Left cardiac atrium (tissue), 4 donors: ENCODE data around the gene SLC7A14. TPM values are rescaled to one million over a fixed set of nuclear protein-coding genes. Genes with fewer than 3 reads are reported as not detected.
A peak's percentile ranks its signal among the peaks of the same experiment; 100 is the strongest.

ENCODE experiments used
- ATAC-seq, 2 donors: fragments of 200-7000 bp; cut with Tn5 transposase; one replicate each; pipeline ENCODE4 v1.9.1; 2020; ENCODE audit warnings: mild to moderate bottlenecking in 2 of 2, moderate library complexity in 2 of 2
- DNase-seq: peaks from one replicate; pipeline ENCODE4 v3.0.0-alpha.2; 2020
- intact Hi-C, 2 donors: fragments of 100-400 bp; cut with DNase I; formaldehyde crosslinking; loops; one replicate each; pipeline versions ENCODE4 v1.14.1 to v1.15.1; 2022 to 2023
- total RNA-seq, 2 donors: library from RNA; stranded (reverse); fragmentation: NEBNext Ultra II Directional; extraction: Animal tissue kit (Norgen Biotek cat#: 25700); gene quantifications; one replicate each; pipeline ENCODE4 v1.2.1, GENCODE V29; 2021
- donor health status: DM: no; HTN: yes; CAD: no.
- donor health status: DM: no; HTN: yes; CAD: no; lungs with severe emphysema.
- donor health status: DM: yes; HTN: yes; CAD: no.
- donor health status: Dilated cardiomyopathy.

The SLC7A14 gene
- total RNA-seq, 2 donors from 2014 or later: 0.03 TPM; not detected in 1

GRCh38 chr3:170443457-170443856 is 142.4 kb downstream of the SLC7A14 start:
- ATAC-seq (no peak), DNase-seq (no peak)
- intact Hi-C loops: no loop called here

DNA sequence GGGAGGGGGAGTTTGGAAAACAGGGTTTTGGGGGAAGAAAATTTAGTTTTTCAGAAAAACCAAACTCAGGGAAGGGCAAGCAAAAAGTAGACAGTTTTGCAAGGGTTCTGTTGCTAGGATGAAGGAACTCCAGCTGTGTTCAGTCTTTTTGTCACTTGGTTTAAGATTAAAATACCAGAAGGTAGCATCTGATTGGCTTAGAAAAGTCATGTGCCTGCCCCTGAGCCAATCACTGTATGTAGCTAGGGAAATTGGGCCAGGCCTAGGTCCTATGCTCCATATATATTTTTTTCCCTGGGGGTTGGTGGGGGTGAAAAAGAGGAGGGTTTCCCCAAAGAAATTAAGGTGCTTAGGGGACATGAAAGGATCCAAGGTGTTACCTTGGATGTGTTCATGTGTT is 142.9 kb downstream of the SLC7A14 start:
- intact Hi-C loops: no loop called here
- DNase-seq: no peak
- no peak for ATAC-seq

DNA sequence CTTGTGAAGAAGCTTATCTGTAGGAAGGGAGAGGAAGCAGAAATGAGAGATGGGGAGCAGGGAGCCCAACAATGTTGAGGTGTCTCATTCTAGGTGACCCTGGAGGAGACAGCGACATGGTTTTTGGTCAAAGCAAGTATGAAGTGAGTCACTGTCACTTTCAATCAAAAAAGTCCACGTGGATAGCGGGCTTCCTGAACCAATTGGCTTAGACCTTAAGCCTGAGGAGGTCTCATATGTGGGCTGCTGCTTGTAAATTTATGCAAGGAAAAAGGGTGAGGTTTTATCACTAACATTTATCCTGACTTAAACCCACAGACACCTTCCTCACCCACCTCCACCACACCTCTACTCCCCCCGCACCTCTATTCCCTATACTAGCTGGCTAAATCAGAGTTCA is 144.5 kb downstream of the SLC7A14 start:
- ATAC-seq (no peak), DNase-seq (no peak)
- intact Hi-C loops: no loop called here

- DNase-seq (no peak), ATAC-seq (peak in 1 of 2 donors; percentile 56)
- intact Hi-C loops: no loop called here
Observed at GRCh38 chr3:170440344-170440743, 145.5 kb downstream of the SLC7A14 start.

DNA sequence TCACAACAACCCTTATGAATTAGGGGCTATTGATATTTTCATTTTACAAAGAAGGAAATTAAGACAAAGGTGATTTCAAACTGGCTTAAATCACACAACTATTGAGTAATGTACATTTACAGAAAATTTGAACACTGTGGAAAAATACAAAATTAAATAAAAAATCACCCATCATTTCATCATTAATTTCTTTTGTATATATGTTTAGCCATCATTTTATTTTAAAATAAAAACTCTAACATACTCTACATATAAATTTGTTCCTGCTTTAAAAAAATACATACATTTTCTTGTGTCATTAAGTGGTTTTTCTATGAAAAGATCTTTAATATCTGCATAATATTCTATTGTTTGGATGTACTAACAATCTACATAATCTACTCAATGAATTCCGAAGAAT is 147.0 kb downstream of the SLC7A14 start:
- ATAC-seq (no peak), DNase-seq (no peak)
- intact Hi-C loops: no loop called here

GRCh38 chr3:170437696-170438407 is 148.0 kb downstream of the SLC7A14 start:
- ATAC-seq (no peak), DNase-seq (no peak)
- intact Hi-C loops: no loop called here

DNA sequence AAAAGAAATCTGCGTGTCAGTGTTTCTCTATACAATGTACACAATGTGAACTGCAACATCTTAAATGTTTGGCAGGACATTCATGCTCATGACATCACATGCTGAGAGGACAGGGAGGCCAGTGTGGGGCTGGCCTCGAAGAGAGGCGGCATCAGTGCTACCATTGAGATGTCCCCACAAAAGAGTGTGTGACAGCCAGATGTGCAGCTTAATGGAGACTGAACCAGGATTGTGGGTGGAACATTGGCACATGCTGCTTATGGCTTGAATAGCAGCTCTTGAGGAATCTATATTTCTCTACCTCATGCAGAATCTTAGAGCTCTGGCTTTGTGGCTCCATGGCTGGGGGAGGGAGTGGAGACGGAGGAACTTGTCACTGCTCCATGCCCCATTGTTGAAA is 148.7 kb downstream of the SLC7A14 start:
- intact Hi-C loops: no loop called here
- DNase-seq (no peak), ATAC-seq (no peak)

DNA sequence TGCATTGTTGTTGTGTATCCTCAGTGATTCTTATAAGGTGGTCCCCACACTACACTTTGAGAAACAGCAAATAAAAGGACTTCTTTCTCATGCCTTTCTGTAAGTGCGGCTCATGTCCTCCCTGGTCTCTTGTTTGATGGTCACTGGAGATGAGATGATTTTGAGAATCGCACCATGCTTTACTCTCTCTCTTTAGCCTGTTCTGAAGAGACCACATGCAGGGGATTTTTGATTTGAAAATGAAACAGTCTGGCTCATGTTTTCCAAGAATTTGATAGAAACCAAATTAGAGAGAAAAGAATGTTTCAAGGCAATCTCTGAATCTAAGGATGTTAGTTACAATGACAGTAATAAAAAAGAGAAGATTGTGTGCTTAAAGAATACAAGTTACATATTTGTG is 149.2 kb downstream of the SLC7A14 start:
- intact Hi-C loops: no loop called here
- DNase-seq (no peak), ATAC-seq (no peak)

- intact Hi-C loops: no loop called here
- ATAC-seq (no peak), DNase-seq (no peak)
Observed at GRCh38 chr3:170432416-170432815, 153.5 kb downstream of the SLC7A14 start.

GRCh38 chr3:170431054-170431453 is 154.8 kb downstream of the SLC7A14 start:
- ATAC-seq: no peak
- no peak for DNase-seq
- intact Hi-C loops: no loop called here

- no peak for ATAC-seq
- DNase-seq: no peak
- intact Hi-C loops: no loop called here
Observed at GRCh38 chr3:170429050-170429449, 156.8 kb downstream of the SLC7A14 start.

DNA sequence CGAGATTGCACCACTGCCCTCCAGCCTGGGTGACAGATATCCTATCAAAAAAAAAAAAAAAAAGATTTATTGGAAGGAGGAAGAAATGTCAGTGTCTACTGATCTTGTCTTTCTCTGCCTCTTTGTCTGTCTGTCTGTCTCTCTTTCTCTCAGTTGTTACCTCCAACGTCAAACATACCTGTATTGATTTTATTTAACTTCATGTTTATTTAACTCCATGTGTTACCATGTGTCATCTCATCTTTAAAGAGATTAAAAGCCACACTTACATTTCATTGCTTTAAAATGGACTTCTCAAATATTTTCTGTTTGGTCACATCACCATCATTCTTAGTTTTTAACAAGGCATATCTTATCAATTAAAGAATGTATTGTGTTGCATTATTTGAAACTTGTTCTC is 157.8 kb downstream of the SLC7A14 start:
- DNase-seq (no peak), ATAC-seq (no peak)
- intact Hi-C loops: no loop called here

- DNase-seq: no peak
- no peak for ATAC-seq
- intact Hi-C loops: no loop called here
Observed at GRCh38 chr3:170426240-170426797, 159.6 kb downstream of the SLC7A14 start.

GRCh38 chr3:170425491-170426239 is 160.2 kb downstream of the SLC7A14 start:
- ATAC-seq (no peak), DNase-seq (no peak)
- intact Hi-C loops: no loop called here

GRCh38 chr3:170424879-170425278 is 161.0 kb downstream of the SLC7A14 start:
- no peak for DNase-seq
- intact Hi-C loops: no loop called here
- ATAC-seq: no peak

- DNase-seq (no peak), ATAC-seq (no peak)
- intact Hi-C loops: no loop called here
Observed at GRCh38 chr3:170423001-170423615, 162.8 kb downstream of the SLC7A14 start.

GRCh38 chr3:170421758-170422157 is 164.1 kb downstream of the SLC7A14 start:
- no peak for ATAC-seq
- intact Hi-C loops: no loop called here
- no peak for DNase-seq

- DNase-seq (peak; percentile 65), ATAC-seq (peak in 1 of 2 donors; percentile 27)
- intact Hi-C loops: no loop called here
Observed at GRCh38 chr3:170421111-170421641, 164.7 kb downstream of the SLC7A14 start.

- intact Hi-C loops: no loop called here
- DNase-seq: peak; percentile 62
- ATAC-seq: peak; percentile 18 to 69
Observed at GRCh38 chr3:170420307-170420821, 165.5 kb downstream of the SLC7A14 start.
